ENCODE measurements around the gene ATP5F1E. TPM values are rescaled to one million over a fixed set of nuclear protein-coding genes. Genes with fewer than 3 reads are reported as not detected.
"Not testable (repeated sequence)": the region's sequence is repeated elsewhere in the genome, so short reads cannot be mapped to it uniquely, and the experiment has no call there.

Gene ATP5F1E
- total RNA-seq, 3 donors from 2014 or later = 86.1 to 99.3 (median 95.0) TPM

GRCh38 chr20:59051666-59052185 is 19.6 kb upstream of the ATP5F1E start:
- Mint-ChIP-seq H3K4me1 (ENCODE audit: low read depth) (peaks cover 10% of the 10 kb centered on the region), H3K9me3 (no peaks in the 10 kb centered on the region), H3K27me3 (ENCODE audit: low read depth) (peaks cover 27% of the 10 kb centered on the region), H3K36me3 (ENCODE audit: insufficient read depth) (no peaks in the 10 kb centered on the region), H3K4me3 (no peak overlapping the region)
- DNase-seq (no peak), ATAC-seq (no peak)

- no peaks in the 10 kb centered on the region for H3K9me3 Mint-ChIP-seq
- DNase-seq = no peak
- no peak for ATAC-seq
- H3K4me3 Mint-ChIP-seq = no peak overlapping the region
- H3K27me3 Mint-ChIP-seq (ENCODE audit: low read depth) = peaks cover 27% of the 10 kb centered on the region
- H3K4me1 Mint-ChIP-seq (ENCODE audit: low read depth) = peaks cover 12% of the 10 kb centered on the region
- H3K36me3 Mint-ChIP-seq (ENCODE audit: insufficient read depth) = no peaks in the 10 kb centered on the region
Measured at GRCh38 chr20:59050437-59050836, 18.3 kb upstream of the ATP5F1E start.

- DNase-seq (no peak), ATAC-seq (no peak)
- Mint-ChIP-seq H3K27me3 (ENCODE audit: low read depth) (peaks cover 21% of the 10 kb centered on the region), H3K4me3 (no peak overlapping the region), H3K36me3 (ENCODE audit: insufficient read depth) (no peaks in the 10 kb centered on the region), H3K4me1 (ENCODE audit: low read depth) (peaks cover 21% of the 10 kb centered on the region), H3K9me3 (no peaks in the 10 kb centered on the region)
Measured at GRCh38 chr20:59048681-59049030, 16.5 kb upstream of the ATP5F1E start.

- Mint-ChIP-seq H3K9me3 (no peaks in the 10 kb centered on the region), H3K36me3 (ENCODE audit: insufficient read depth) (no peaks in the 10 kb centered on the region), H3K27me3 (ENCODE audit: low read depth) (peaks cover 18% of the 10 kb centered on the region), H3K4me1 (ENCODE audit: low read depth) (peaks cover 26% of the 10 kb centered on the region), H3K4me3 (no peak overlapping the region)
- ATAC-seq = peak; percentile 64 to 67
- no peak for DNase-seq
Measured at GRCh38 chr20:59047938-59048680, 16.0 kb upstream of the ATP5F1E start.

GRCh38 chr20:59046862-59047261 is 14.7 kb upstream of the ATP5F1E start:
- Mint-ChIP-seq H3K4me1 (ENCODE audit: low read depth) (peaks cover 28% of the 10 kb centered on the region), H3K9me3 (no peaks in the 10 kb centered on the region), H3K4me3 (no peak overlapping the region), H3K36me3 (ENCODE audit: insufficient read depth) (no peaks in the 10 kb centered on the region), H3K27me3 (ENCODE audit: low read depth) (peaks cover 14% of the 10 kb centered on the region)
- no peak for ATAC-seq
- no peak for DNase-seq

GRCh38 chr20:59044796-59045195 is 12.7 kb upstream of the ATP5F1E start:
- H3K4me1 Mint-ChIP-seq (ENCODE audit: low read depth) = peaks cover 44% of the 10 kb centered on the region
- no peaks in the 10 kb centered on the region for H3K9me3 Mint-ChIP-seq
- no peak for DNase-seq
- ATAC-seq = no peak
- no peak overlapping the region for H3K4me3 Mint-ChIP-seq
- H3K36me3 Mint-ChIP-seq (ENCODE audit: insufficient read depth) = peaks cover 12% of the 10 kb centered on the region
- H3K27me3 Mint-ChIP-seq (ENCODE audit: low read depth) = peaks cover 3% of the 10 kb centered on the region

GRCh38 chr20:59044295-59044694 is 12.2 kb upstream of the ATP5F1E start:
- ATAC-seq = no peak

GRCh38 chr20:59043698-59044097 is 11.6 kb upstream of the ATP5F1E start:
- no peaks in the 10 kb centered on the region for H3K27me3 Mint-ChIP-seq (ENCODE audit: low read depth)
- no peak for ATAC-seq
- H3K4me1 Mint-ChIP-seq (ENCODE audit: low read depth) = peaks cover 55% of the 10 kb centered on the region
- H3K4me3 Mint-ChIP-seq = peak overlapping the region; percentile 81
- no peaks in the 10 kb centered on the region for H3K9me3 Mint-ChIP-seq
- H3K36me3 Mint-ChIP-seq (ENCODE audit: insufficient read depth) = peaks cover 18% of the 10 kb centered on the region
- no peak for DNase-seq

More at GRCh38 chr20:59044295-59044694, 12.2 kb upstream of the ATP5F1E start:
- DNase-seq = no peak
- Mint-ChIP-seq H3K9me3 (no peaks in the 10 kb centered on the region), H3K4me3 (no peak overlapping the region), H3K4me1 (ENCODE audit: low read depth) (peaks cover 49% of the 10 kb centered on the region), H3K36me3 (ENCODE audit: insufficient read depth) (peaks cover 14% of the 10 kb centered on the region), H3K27me3 (ENCODE audit: low read depth) (peaks cover under 1% of the 10 kb centered on the region)

GRCh38 chr20:59042796-59043631 is 10.9 kb upstream of the ATP5F1E start:
- Mint-ChIP-seq H3K4me3 (peak overlapping the region; percentile 93), H3K4me1 (ENCODE audit: low read depth) (peaks cover 50% of the 10 kb centered on the region), H3K27me3 (ENCODE audit: low read depth) (no peaks in the 10 kb centered on the region), H3K36me3 (ENCODE audit: insufficient read depth) (peaks cover 18% of the 10 kb centered on the region), H3K9me3 (no peaks in the 10 kb centered on the region)
- ATAC-seq (peak; percentile 98), DNase-seq (peak; percentile 92)

- peaks cover 50% of the 10 kb centered on the region for H3K4me1 Mint-ChIP-seq (ENCODE audit: low read depth)
- ATAC-seq (peak; percentile 45 to 46), DNase-seq (no peak)
- peak within 1 kb of the TSS; percentile 93 for H3K4me3 Mint-ChIP-seq
- H3K27me3 Mint-ChIP-seq (ENCODE audit: low read depth) = no peaks in the 10 kb centered on the region
- no peaks in the 10 kb centered on the region for H3K9me3 Mint-ChIP-seq
- peaks cover 24% of the 10 kb centered on the region for H3K36me3 Mint-ChIP-seq (ENCODE audit: insufficient read depth)
Measured at GRCh38 chr20:59042151-59042795, 10.1 kb upstream of the ATP5F1E start, which contains the start of gene PRELID3B. Gene PRELID3B (minus strand): TSS chr20:59042786. CDS start chr20:59042730, 56 bp downstream.

- H3K27me3 Mint-ChIP-seq (ENCODE audit: low read depth); H3K9me3 Mint-ChIP-seq; ATAC-seq; DNase-seq: not testable (repeated sequence)
- peaks cover 32% of the 10 kb centered on the region for H3K36me3 Mint-ChIP-seq (ENCODE audit: insufficient read depth)
- peak overlapping the region; percentile 93 for H3K4me3 Mint-ChIP-seq
- peaks cover 55% of the 10 kb centered on the region for H3K4me1 Mint-ChIP-seq (ENCODE audit: low read depth)
Measured at GRCh38 chr20:59041487-59041886, 9.4 kb upstream of the ATP5F1E start.

- H3K36me3 Mint-ChIP-seq (ENCODE audit: insufficient read depth) = peaks cover 40% of the 10 kb centered on the region
- no peaks in the 10 kb centered on the region for H3K9me3 Mint-ChIP-seq
- H3K4me1 Mint-ChIP-seq (ENCODE audit: low read depth) = peaks cover 59% of the 10 kb centered on the region
- ATAC-seq (no peak), DNase-seq (no peak)
- H3K4me3 Mint-ChIP-seq = peak overlapping the region; percentile 93
- no peaks in the 10 kb centered on the region for H3K27me3 Mint-ChIP-seq (ENCODE audit: low read depth)
Measured at GRCh38 chr20:59040667-59041066, 8.5 kb upstream of the ATP5F1E start.

GRCh38 chr20:59039233-59039632 is 7.1 kb upstream of the ATP5F1E start:
- Mint-ChIP-seq H3K9me3 (no peaks in the 10 kb centered on the region), H3K4me3 (peak overlapping the region; percentile 93), H3K4me1 (ENCODE audit: low read depth) (peaks cover 59% of the 10 kb centered on the region), H3K27me3 (ENCODE audit: low read depth) (no peaks in the 10 kb centered on the region), H3K36me3 (ENCODE audit: insufficient read depth) (peaks cover 50% of the 10 kb centered on the region)
- no peak for DNase-seq
- no peak for ATAC-seq

- DNase-seq = no peak
- H3K36me3 Mint-ChIP-seq (ENCODE audit: insufficient read depth) = peaks cover 50% of the 10 kb centered on the region
- no peaks in the 10 kb centered on the region for H3K9me3 Mint-ChIP-seq
- no peaks in the 10 kb centered on the region for H3K27me3 Mint-ChIP-seq (ENCODE audit: low read depth)
- H3K4me3 Mint-ChIP-seq = no peak overlapping the region
- no peak for ATAC-seq
- peaks cover 56% of the 10 kb centered on the region for H3K4me1 Mint-ChIP-seq (ENCODE audit: low read depth)
Measured at GRCh38 chr20:59037386-59037785, 5.3 kb upstream of the ATP5F1E start.

All from activated T-cell treated with anti-CD3 and anti-CD28 coated beads, Interleukin-2, amount 50 U/mL, for 4 hours (primary cell).